Naive thymus-derived CD8-positive, alpha-beta T cell (primary cell): Measurements from ENCODE around the gene TRAPPC5. TPM values are rescaled to one million over a fixed set of nuclear protein-coding genes. Genes with fewer than 3 reads are reported as not detected.

Experiments
- ATAC-seq, 2 donors: fragments of 150-1000 bp; cut with Tn5 transposase in 1 of 2; sonication (Bioruptor Pico), chemical (Tn5 transposase) in 1 of 2; 1 replicate in 1 of 2; 2 replicates in 1 of 2; pipeline ENCODE4 v1.10.0; 2021; ENCODE audit warnings: mild to moderate bottlenecking in 2 of 2, moderate library complexity in 2 of 2
- POLR2A ChIA-PET: fragments of 350-600 bp; sonication (Branson Sonifier 250); formaldehyde crosslinking; loops from one replicate; lab custom pipeline; 2021; ENCODE audit warnings: antibody characterized with exemption; lab: Charles Lee
- DNase-seq, 10 donors: peaks; one replicate each; pipeline versions ENCODE4 v3.0.0 to v3.0.0-alpha.2; 2020 to 2022
- H3K27ac Mint-ChIP-seq, 10 donors: one replicate each; pipeline ENCODE4 v1.8.0; 2020 to 2022; ENCODE audit warnings: mild to moderate bottlenecking in 10 of 10, mixed read lengths in 10 of 10, moderate library complexity in 4 of 10, inconsistent platforms in 1 of 10
- H3K27me3 Mint-ChIP-seq, 5 donors: one replicate each; pipeline ENCODE4 v1.8.0; 2021 to 2022; ENCODE audit warnings: mixed read lengths in 5 of 5
- H3K36me3 Mint-ChIP-seq, 3 donors: one replicate each; pipeline ENCODE4 v1.8.0; 2020 to 2022; ENCODE audit warnings: mixed read lengths in 3 of 3, mild to moderate bottlenecking in 2 of 3, inconsistent platforms in 1 of 3
- H3K4me1 Mint-ChIP-seq, 4 donors: one replicate each; pipeline ENCODE4 v1.8.0; 2021 to 2022; ENCODE audit warnings: mixed read lengths in 4 of 4
- H3K4me3 Mint-ChIP-seq, 10 donors: one replicate each; pipeline ENCODE4 v1.8.0; 2020 to 2022; ENCODE audit warnings: mild to moderate bottlenecking in 10 of 10, mixed read lengths in 10 of 10, moderate library complexity in 6 of 10, inconsistent platforms in 1 of 10
- H3K9me3 Mint-ChIP-seq, 9 donors: one replicate each; pipeline ENCODE4 v1.8.0; 2020 to 2022; ENCODE audit warnings: mixed read lengths in 9 of 9, mild to moderate bottlenecking in 3 of 9, inconsistent platforms in 1 of 9, moderate library complexity in 1 of 9
- polyA plus RNA-seq, 3 donors: library from polyadenylated mRNA; unstranded; fragments of 300-500 nt; fragmentation: Illumina TruSeq; gene quantifications; one replicate each; pipeline ENCODE4 v1.2.3, GENCODE V29; 2021
- total RNA-seq, 8 experiments: library from RNA in 2 of 8; stranded (reverse) in 2 of 8; gene quantifications; one replicate each; pipeline ENCODE4 v1.2.3 and lab custom pipeline; 2021 to 2026

TRAPPC5 gene
- total and polyA plus RNA-seq, 5 experiments from 2014 or later = 66.5 to 208 (median 154) TPM

- H3K36me3 Mint-ChIP-seq = no peaks in the 10 kb centered on the region
- DNase-seq (no peak), ATAC-seq (no peak)
- H3K27me3 Mint-ChIP-seq = no peaks in the 10 kb centered on the region
- POLR2A ChIA-PET = interaction anchor here (0.7 to 2.9 kb wide), 13 partner anchors 8 to 352 kb away, joined by 3 to 29 read pairs (median 5); partner anchors contain the start of genes PET100, RETN, TRAPPC5 and XAB2
- peak overlapping the region; percentile 74 to 91 (median 80) for H3K4me3 Mint-ChIP-seq
- H3K27ac Mint-ChIP-seq = peak overlapping the region; percentile 96 to 99 (median 98)
- no peaks in the 10 kb centered on the region for H3K9me3 Mint-ChIP-seq
- H3K4me1 Mint-ChIP-seq = peaks cover 30 to 77% (median 72%) of the 10 kb centered on the region in 4 donors
Observed at GRCh38 chr19:7706188-7706954, 25.7 kb downstream of the TRAPPC5 start.

GRCh38 chr19:7706955-7707456, 26.4 kb downstream of the TRAPPC5 start:
- Mint-ChIP-seq H3K27me3 (no peaks in the 10 kb centered on the region), H3K36me3 (no peaks in the 10 kb centered on the region), H3K9me3 (no peaks in the 10 kb centered on the region), H3K4me3 (peak overlapping the region; percentile 22 to 91 (median 80)), H3K27ac (peak overlapping the region; percentile 96 to 99 (median 98)), H3K4me1 (peaks cover 30 to 77% (median 69%) of the 10 kb centered on the region in 4 donors)
- ATAC-seq (no peak), DNase-seq (no peak)
- POLR2A ChIA-PET = interaction anchor here (0.8 to 2.9 kb wide), 6 partner anchors 8 to 78 kb away, joined by 3 to 29 read pairs (median 7); partner anchors contain the start of genes PET100, RETN, TRAPPC5 and XAB2

- no peak for ATAC-seq
- no peaks in the 10 kb centered on the region for H3K27me3 Mint-ChIP-seq
- H3K4me1 Mint-ChIP-seq = peaks cover 19 to 51% (median 48%) of the 10 kb centered on the region in 4 donors
- H3K36me3 Mint-ChIP-seq = no peaks in the 10 kb centered on the region
- no peak overlapping the region for H3K4me3 Mint-ChIP-seq
- DNase-seq = no peak
- peak overlapping the region in 5 of 10 donors; percentile 6 to 69 (median 68) for H3K27ac Mint-ChIP-seq
- H3K9me3 Mint-ChIP-seq = no peaks in the 10 kb centered on the region
- POLR2A ChIA-PET = interaction anchor here (1.1 to 1.4 kb wide), 2 partner anchors 12 to 29 kb away, joined by 4 read pairs; partner anchors contain the start of gene TRAPPC5
Observed at GRCh38 chr19:7709932-7710460, 29.4 kb downstream of the TRAPPC5 start.

GRCh38 chr19:7710616-7711015, 30.0 kb downstream of the TRAPPC5 start:
- Mint-ChIP-seq H3K4me1 (peaks cover 18 to 50% (median 42%) of the 10 kb centered on the region in 4 donors), H3K9me3 (no peaks in the 10 kb centered on the region)

GRCh38 chr19:7715671-7716070, 35.0 kb downstream of the TRAPPC5 start:
- Mint-ChIP-seq H3K27me3 (no peaks in the 10 kb centered on the region), H3K9me3 (peaks cover 0 to 6% (median 0%) of the 10 kb centered on the region in 9 donors), H3K27ac (no peak overlapping the region), H3K36me3 (no peaks in the 10 kb centered on the region), H3K4me1 (peaks cover under 1 to 47% (median 26%) of the 10 kb centered on the region in 4 donors), H3K4me3 (no peak overlapping the region)
- ATAC-seq = no peak
- POLR2A ChIA-PET = interaction anchor here (0.7 to 2.8 kb wide), 2 partner anchors 10 to 12 kb away, joined by 3 to 9 read pairs; no protein-coding TSS in a partner anchor
- DNase-seq = no peak

More at GRCh38 chr19:7710616-7711015, 30.0 kb downstream of the TRAPPC5 start:
- H3K4me3 Mint-ChIP-seq = no peak overlapping the region
- H3K27ac Mint-ChIP-seq = peak overlapping the region in 7 of 10 donors; percentile 6 to 89 (median 68)
- no peaks in the 10 kb centered on the region for H3K27me3 Mint-ChIP-seq
- ATAC-seq = no peak
- DNase-seq = no peak
- H3K36me3 Mint-ChIP-seq = no peaks in the 10 kb centered on the region
- POLR2A ChIA-PET = interaction anchor here (1.1 to 1.4 kb wide), 2 partner anchors 11 to 30 kb away, joined by 4 read pairs; partner anchors contain the start of gene TRAPPC5

GRCh38 chr19:7716762-7717161, 36.1 kb downstream of the TRAPPC5 start:
- Mint-ChIP-seq H3K27me3 (no peaks in the 10 kb centered on the region), H3K9me3 (peaks cover 0 to 6% (median 0%) of the 10 kb centered on the region in 9 donors), H3K4me3 (no peak overlapping the region), H3K27ac (peak overlapping the region in 1 of 10 donors; percentile 3), H3K4me1 (peaks cover 0 to 46% (median 23%) of the 10 kb centered on the region in 4 donors), H3K36me3 (no peaks in the 10 kb centered on the region)
- POLR2A ChIA-PET = interaction anchor here (2.8 kb wide), 1 partner anchor 11 kb away, joined by 9 read pairs; no protein-coding TSS in a partner anchor
- ATAC-seq = no peak
- no peak for DNase-seq

- Mint-ChIP-seq H3K4me3 (peak overlapping the region; percentile 42 to 79 (median 68)), H3K9me3 (peaks cover 0 to 6% (median 0%) of the 10 kb centered on the region in 9 donors), H3K27ac (peak overlapping the region; percentile 25 to 95 (median 89)), H3K4me1 (peaks cover 0 to 55% (median 23%) of the 10 kb centered on the region in 4 donors), H3K27me3 (no peaks in the 10 kb centered on the region), H3K36me3 (no peaks in the 10 kb centered on the region)
- POLR2A ChIA-PET = interaction anchor here (0.6 to 2.1 kb wide), 4 partner anchors 13 to 92 kb away, joined by 3 to 12 read pairs (median 4); no protein-coding TSS in a partner anchor
- peak; percentile 93 to 94 for ATAC-seq
- peak in 5 of 10 donors; percentile 23 to 58 (median 30) for DNase-seq
Observed at GRCh38 chr19:7718668-7719067, 38.0 kb downstream of the TRAPPC5 start.

GRCh38 chr19:7720351-7720750, 39.7 kb downstream of the TRAPPC5 start:
- Mint-ChIP-seq H3K4me1 (peaks cover 0 to 44% (median 20%) of the 10 kb centered on the region in 4 donors), H3K27me3 (no peaks in the 10 kb centered on the region), H3K4me3 (no peak overlapping the region), H3K27ac (no peak overlapping the region), H3K36me3 (no peaks in the 10 kb centered on the region), H3K9me3 (peaks cover 0 to 6% (median 0%) of the 10 kb centered on the region in 9 donors)
- no peak for DNase-seq
- POLR2A ChIA-PET = interaction anchor here (0.5 to 2.1 kb wide), 3 partner anchors 14 to 39 kb away, joined by 3 to 12 read pairs (median 5); no protein-coding TSS in a partner anchor
- ATAC-seq = no peak

- Mint-ChIP-seq H3K4me1 (peaks cover 0 to 33% (median 17%) of the 10 kb centered on the region in 4 donors), H3K27ac (no peak overlapping the region), H3K36me3 (no peaks in the 10 kb centered on the region), H3K27me3 (peaks cover 0 to 11% (median under 1%) of the 10 kb centered on the region in 5 donors), H3K4me3 (no peak overlapping the region), H3K9me3 (no peaks in the 10 kb centered on the region)
- DNase-seq (no peak), ATAC-seq (no peak)
- POLR2A ChIA-PET = interaction anchor here (1.1 kb wide), 2 partner anchors 10 to 12 kb away, joined by 3 to 4 read pairs; partner anchors contain the start of gene CLEC4G
Observed at GRCh38 chr19:7722231-7722651, 41.6 kb downstream of the TRAPPC5 start.

GRCh38 chr19:7725791-7726190, 45.2 kb downstream of the TRAPPC5 start:
- DNase-seq (no peak), ATAC-seq (no peak)
- H3K27me3 Mint-ChIP-seq = peaks cover 19 to 42% (median 32%) of the 10 kb centered on the region in 5 donors
- no peaks in the 10 kb centered on the region for H3K9me3 Mint-ChIP-seq
- H3K27ac Mint-ChIP-seq = no peak overlapping the region
- POLR2A ChIA-PET = interaction anchor here (0.7 kb wide), 1 partner anchor 22 kb away, joined by 4 read pairs; no protein-coding TSS in a partner anchor
- H3K36me3 Mint-ChIP-seq = peaks cover 0 to 3% (median 0%) of the 10 kb centered on the region in 3 donors
- peaks cover 6 to 28% (median 22%) of the 10 kb centered on the region in 4 donors for H3K4me1 Mint-ChIP-seq
- H3K4me3 Mint-ChIP-seq = no peak overlapping the region

GRCh38 chr19:7729211-7729610, 48.6 kb downstream of the TRAPPC5 start:
- Mint-ChIP-seq H3K4me3 (peak overlapping the region in 6 of 10 donors; percentile 16 to 78 (median 65)), H3K27ac (peak overlapping the region in 2 of 10 donors; percentile 22 to 56), H3K36me3 (peaks cover 0 to 3% (median 0%) of the 10 kb centered on the region in 3 donors), H3K27me3 (peaks cover 22 to 51% (median 36%) of the 10 kb centered on the region in 5 donors), H3K4me1 (peaks cover 6 to 25% (median 22%) of the 10 kb centered on the region in 4 donors), H3K9me3 (no peaks in the 10 kb centered on the region)
- POLR2A ChIA-PET = no interaction called here
- peak in 1 of 2 donors; percentile 67 for ATAC-seq
- DNase-seq = no peak
